Stomach smooth muscle (tissue), 2 donors: ENCODE results near the gene TBCD.
A peak's percentile ranks its signal among the peaks of the same experiment; 100 is the strongest.

Experiments
- H3K27ac ChIP-seq: one replicate; pipeline ENCODE4 v1.7.0; 2013; ENCODE audit warnings: mild to moderate bottlenecking, low read length, inconsistent platforms
- H3K27me3 ChIP-seq, 2 donors: one replicate each; pipeline ENCODE4 v1.7.0; 2013; ENCODE audit warnings: low read length in 2 of 2; ENCODE audit not compliant: insufficient read depth in 2 of 2, control insufficient read depth in 1 of 2
- H3K36me3 ChIP-seq, 2 donors: one replicate each; pipeline ENCODE4 v1.7.0; 2013; ENCODE audit warnings: low read length in 2 of 2; ENCODE audit not compliant: control insufficient read depth in 2 of 2, insufficient read depth in 2 of 2
- H3K4me1 ChIP-seq: one replicate; pipeline ENCODE4 v1.7.0; 2013; ENCODE audit warnings: low read length; ENCODE audit not compliant: control insufficient read depth, insufficient read depth
- H3K4me3 ChIP-seq, 2 donors: one replicate each; pipeline ENCODE4 v1.7.0; 2013; ENCODE audit warnings: low read length in 2 of 2
- H3K9ac ChIP-seq, 2 donors: one replicate each; pipeline ENCODE4 v1.7.0; 2013; ENCODE audit warnings: low read length in 2 of 2, mild to moderate bottlenecking in 1 of 2
- H3K9me3 ChIP-seq, 2 donors: one replicate each; pipeline ENCODE4 v1.7.0; 2013; ENCODE audit warnings: low read length in 2 of 2; ENCODE audit not compliant: control insufficient read depth in 2 of 2
- donor health status: healthy.
- donor health status: Pancreatic carcinoma.

The TBCD gene

DNA sequence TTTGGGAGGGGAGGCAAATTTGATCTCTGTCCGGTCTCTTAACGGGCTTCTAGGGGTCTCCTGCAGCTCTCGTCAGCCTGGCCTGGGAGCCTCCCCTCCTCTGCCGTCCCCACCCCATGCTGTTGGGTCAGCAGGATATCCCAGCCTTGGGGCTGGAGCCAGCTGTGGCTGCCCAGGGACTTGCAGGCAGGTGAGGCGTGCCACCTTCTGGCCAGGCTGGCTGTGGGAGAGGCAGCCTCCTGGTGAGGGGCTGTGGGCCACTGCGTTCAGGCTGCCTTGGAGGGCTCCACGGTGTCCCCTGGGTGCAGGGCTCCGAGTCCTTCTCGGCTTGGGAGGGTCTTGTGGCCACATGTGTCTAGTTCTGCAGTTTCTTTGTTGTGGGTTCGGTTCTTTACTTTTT, 34.6 kb downstream of the TBCD start:
- Histone ChIP-seq H3K4me3 (no peak overlapping the region), H3K27me3 (no peaks in the 10 kb centered on the region), H3K4me1 (peaks cover 2% of the 10 kb centered on the region), H3K27ac (no peak overlapping the region), H3K9ac (no peak overlapping the region), H3K36me3 (peaks cover 8 to 17% of the 10 kb centered on the region in 2 donors), H3K9me3 (no peaks in the 10 kb centered on the region)

DNA sequence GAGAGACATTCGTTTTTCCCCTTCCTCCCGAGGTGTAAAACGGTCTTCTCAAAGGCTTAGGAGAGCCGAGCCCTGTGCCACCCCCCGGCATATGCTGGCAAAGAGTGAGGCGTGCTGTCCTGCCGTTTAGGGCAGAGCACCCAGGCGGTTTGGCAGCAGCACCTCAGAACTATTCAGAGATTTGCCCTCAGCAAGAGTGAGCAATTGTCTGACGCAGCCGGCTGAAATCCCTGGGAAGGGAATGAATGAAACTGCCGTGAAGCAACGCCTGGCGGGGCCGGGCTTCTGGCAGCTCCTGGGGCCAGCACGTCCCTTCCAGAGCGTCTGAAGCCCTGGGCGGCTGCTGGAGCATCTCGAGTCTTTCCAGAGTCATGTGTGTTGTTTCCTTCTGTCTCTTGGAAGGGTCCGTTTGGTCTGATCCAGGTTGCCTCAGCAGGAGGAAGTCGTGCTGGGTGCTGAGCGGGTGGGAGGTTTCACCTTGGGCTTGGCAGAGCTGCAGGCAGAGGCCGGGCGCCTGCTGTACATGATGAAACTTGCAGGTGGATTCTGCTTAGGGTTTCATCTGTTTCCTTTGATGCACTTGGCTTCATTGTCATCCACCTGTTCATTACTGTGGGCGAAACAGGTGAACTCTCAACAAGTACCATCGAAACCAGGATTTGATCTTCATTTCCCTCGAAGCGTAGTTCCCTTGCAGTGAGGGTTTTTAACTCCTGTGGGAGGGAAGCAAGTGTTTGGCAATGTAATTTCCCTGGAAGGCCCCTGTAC, 35.4 kb downstream of the TBCD start:
- Histone ChIP-seq H3K4me1 (peaks cover 2% of the 10 kb centered on the region), H3K27ac (no peak overlapping the region), H3K9me3 (no peaks in the 10 kb centered on the region), H3K36me3 (peaks cover 8 to 15% of the 10 kb centered on the region in 2 donors), H3K9ac (no peak overlapping the region), H3K4me3 (no peak overlapping the region), H3K27me3 (no peaks in the 10 kb centered on the region)

GRCh38 chr17:82788206-82789001, 36.5 kb downstream of the TBCD start:
- no peaks in the 10 kb centered on the region for H3K9me3 ChIP-seq
- peaks cover 6 to 7% of the 10 kb centered on the region in 2 donors for H3K36me3 ChIP-seq
- no peak overlapping the region for H3K27ac ChIP-seq
- H3K4me1 ChIP-seq: peaks cover 4% of the 10 kb centered on the region
- no peaks in the 10 kb centered on the region for H3K27me3 ChIP-seq
- H3K4me3 ChIP-seq: no peak overlapping the region
- no peak overlapping the region for H3K9ac ChIP-seq

DNA sequence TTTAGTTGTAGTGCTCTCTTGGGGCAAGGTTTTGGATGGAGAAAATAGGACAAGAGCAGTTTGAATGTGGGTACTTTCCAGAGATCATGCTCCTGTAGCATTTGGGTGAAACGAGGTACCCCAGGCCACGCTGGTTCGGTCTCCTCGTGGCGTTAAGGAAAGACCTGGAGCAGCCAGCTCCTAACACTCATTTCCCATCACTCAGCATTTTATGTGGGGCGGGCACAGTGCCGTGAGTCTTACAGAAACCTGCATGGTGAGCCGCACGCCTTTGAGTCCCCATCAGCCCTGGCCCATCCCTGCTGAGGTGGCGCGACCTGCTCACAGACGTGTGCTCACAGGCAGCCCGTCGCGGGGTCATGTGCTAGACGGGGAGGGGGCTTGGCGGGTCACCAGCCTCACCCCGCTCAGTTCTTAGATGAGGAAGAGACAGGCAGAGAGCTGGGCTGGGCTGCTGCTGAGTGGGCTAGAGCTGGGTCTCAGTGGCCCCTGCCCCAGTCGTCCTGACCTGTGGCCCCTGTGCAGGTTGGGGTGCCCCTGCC, 37.3 kb downstream of the TBCD start:
- H3K27ac ChIP-seq: no peak overlapping the region
- H3K27me3 ChIP-seq: no peaks in the 10 kb centered on the region
- H3K9ac ChIP-seq: no peak overlapping the region
- H3K36me3 ChIP-seq: peaks cover 3 to 4% of the 10 kb centered on the region in 2 donors
- peaks cover 10% of the 10 kb centered on the region for H3K4me1 ChIP-seq
- H3K9me3 ChIP-seq: no peaks in the 10 kb centered on the region
- H3K4me3 ChIP-seq: no peak overlapping the region

GRCh38 chr17:82789806-82790205, 37.9 kb downstream of the TBCD start:
- H3K9me3 ChIP-seq: no peaks in the 10 kb centered on the region

DNA sequence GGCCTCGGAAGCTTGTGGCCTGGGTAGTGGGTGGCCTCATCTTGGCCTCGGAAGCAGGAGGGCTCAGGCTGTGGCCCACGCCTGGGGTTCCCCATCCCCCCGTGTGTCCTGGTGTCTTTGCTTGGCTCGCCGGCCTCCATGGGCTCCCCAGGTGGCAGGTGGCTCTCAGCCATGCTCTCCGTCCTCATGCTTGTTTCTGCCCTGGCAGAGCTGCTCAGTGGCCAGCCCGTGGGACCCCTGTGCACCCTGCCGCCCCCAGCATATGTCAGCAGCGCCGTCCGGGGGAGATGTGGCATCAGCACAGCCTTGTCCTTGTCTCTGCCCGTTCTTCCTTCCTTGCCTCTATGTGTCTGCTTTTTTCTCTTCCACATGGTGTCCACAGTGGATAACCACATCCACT, 38.5 kb downstream of the TBCD start:
- no peaks in the 10 kb centered on the region for H3K9me3 ChIP-seq
- H3K36me3 ChIP-seq: no peaks in the 10 kb centered on the region
- no peaks in the 10 kb centered on the region for H3K27me3 ChIP-seq
- H3K9ac ChIP-seq: no peak overlapping the region
- no peak overlapping the region for H3K4me3 ChIP-seq
- H3K4me1 ChIP-seq: peaks cover 23% of the 10 kb centered on the region
- no peak overlapping the region for H3K27ac ChIP-seq

More at GRCh38 chr17:82789806-82790205, 37.9 kb downstream of the TBCD start:
- Histone ChIP-seq H3K4me1 (peaks cover 17% of the 10 kb centered on the region), H3K4me3 (no peak overlapping the region), H3K27me3 (no peaks in the 10 kb centered on the region), H3K27ac (no peak overlapping the region), H3K36me3 (no peaks in the 10 kb centered on the region), H3K9ac (no peak overlapping the region)

- Histone ChIP-seq H3K9ac (no peak overlapping the region), H3K4me1 (peaks cover 26% of the 10 kb centered on the region), H3K36me3 (no peaks in the 10 kb centered on the region), H3K27ac (no peak overlapping the region), H3K27me3 (no peaks in the 10 kb centered on the region), H3K4me3 (no peak overlapping the region), H3K9me3 (no peaks in the 10 kb centered on the region)
These were observed 39.7 kb downstream of the TBCD start for GRCh38 chr17:82791532-82791931.

- Histone ChIP-seq H3K4me1 (peaks cover 26% of the 10 kb centered on the region), H3K27me3 (no peaks in the 10 kb centered on the region), H3K4me3 (no peak overlapping the region), H3K27ac (peak overlapping the region; percentile 70), H3K9ac (peak overlapping the region; percentile 13 to 29), H3K36me3 (no peaks in the 10 kb centered on the region), H3K9me3 (no peaks in the 10 kb centered on the region)
These were observed 42.2 kb downstream of the TBCD start for GRCh38 chr17:82793974-82794630.

GRCh38 chr17:82794781-82795482, 43.1 kb downstream of the TBCD start:
- Histone ChIP-seq H3K9me3 (no peaks in the 10 kb centered on the region), H3K27me3 (no peaks in the 10 kb centered on the region), H3K27ac (peak overlapping the region; percentile 70), H3K4me1 (peaks cover 24% of the 10 kb centered on the region), H3K36me3 (peaks cover 0 to under 1% of the 10 kb centered on the region in 2 donors), H3K9ac (peak overlapping the region; percentile 13 to 21), H3K4me3 (peak overlapping the region; percentile 9 to 15)

GRCh38 chr17:82795615-82796014, 43.8 kb downstream of the TBCD start:
- peak overlapping the region; percentile 58 for H3K27ac ChIP-seq
- H3K4me1 ChIP-seq: peaks cover 24% of the 10 kb centered on the region
- H3K36me3 ChIP-seq: peaks cover 0 to 6% of the 10 kb centered on the region in 2 donors
- H3K4me3 ChIP-seq: peak overlapping the region in 1 of 2 donors; percentile 15
- H3K9ac ChIP-seq: peak overlapping the region in 1 of 2 donors; percentile 13
- H3K27me3 ChIP-seq: no peaks in the 10 kb centered on the region
- no peaks in the 10 kb centered on the region for H3K9me3 ChIP-seq
